Ovary (tissue), 10 donors: ENCODE results near the gene GTPBP1. TPM values are rescaled to one million over a fixed set of nuclear protein-coding genes. Genes with fewer than 3 reads are reported as not detected.
A peak's percentile ranks its signal among the peaks of the same experiment; 100 is the strongest.

Source experiments
- DNase-seq, 5 donors: peaks; one replicate each; pipeline ENCODE4 v3.0.0-alpha.2; 2019 to 2020
- H3K27ac ChIP-seq, 2 donors: fragments of 200-600 bp; one replicate each; pipeline versions ENCODE4 v1.5.1 to v1.8.0; 2019 to 2022
- H3K27me3 ChIP-seq: fragments of 200-600 bp; one replicate; pipeline ENCODE4 v1.8.0; 2022
- H3K36me3 ChIP-seq: fragments of 200-600 bp; sonication (generic); one replicate; pipeline ENCODE4 v1.5.1; 2019
- H3K4me1 ChIP-seq: one replicate; pipeline ENCODE4 v1.8.1; 2013; ENCODE audit warnings: mild to moderate bottlenecking, moderate library complexity; ENCODE audit not compliant: insufficient read depth
- H3K4me3 ChIP-seq: fragments of 200-600 bp; sonication (generic); one replicate; pipeline ENCODE4 v1.5.1; 2017
- H3K9me3 ChIP-seq, 2 donors: fragments of 200-600 bp in 1 of 2; sonication (generic) in 1 of 2; one replicate each; pipeline versions ENCODE4 v1.5.1 to v1.8.1; 2013 to 2019; ENCODE audit warnings: mild to moderate bottlenecking in 1 of 2, moderate library complexity in 1 of 2
- CTCF ChIP-seq, 3 donors: fragments of 450-650 bp in 2 of 3; fragments of 200-600 bp in 1 of 3; IDR thresholded peaks; one replicate each; pipeline versions ENCODE4 v1.5.1 to v1.8.0; 2016 to 2022; ENCODE audit warnings: antibody characterized with exemption in 3 of 3, mild to moderate bottlenecking in 1 of 3
- EP300 ChIP-seq: sonication (generic); formaldehyde crosslinking; IDR thresholded peaks from one replicate; pipeline ENCODE4 v1.6.1; 2017; ENCODE audit warnings: antibody characterized with exemption
- POLR2A ChIP-seq: fragments of 450-650 bp; IDR thresholded peaks from one replicate; pipeline ENCODE4 v1.6.1; 2017; ENCODE audit warnings: antibody characterized with exemption, mild to moderate bottlenecking, moderate library complexity
- WGBS, 3 donors: extraction: QIAGEN DNeasy Blood & Tissue Kit in 1 of 3; methylation state at CpG; one replicate each; pipeline versions ENCODE4 v1.1.5 to v1.1.7; 2013 to 2017; 5-methylcytosine and 5-hydroxymethylcytosine counted together
- intact Hi-C, 4 donors: fragments of 100-400 bp; cut with DNase I; formaldehyde crosslinking; loops; one replicate each; pipeline versions ENCODE4 v1.11.0 to v1.15.1; 2022 to 2023
- long read RNA-seq, 3 donors: library from polyadenylated mRNA in 2 of 3; unstranded in 2 of 3; transcript quantifications; one replicate each; pipeline ENCODE4 v2.0.0 and lab custom pipeline, GENCODE V29; 2021 to 2026
- polyA plus RNA-seq, 2 donors: library from polyadenylated mRNA; stranded (reverse); fragments of 200-250 nt in 1 of 2; fragments of 350-450 nt in 1 of 2; fragmentation: Illumina TruSeq in 1 of 2; extraction: RNeasy Lipid Tissue Mini Kit (QIAGEN cat#74804) in 1 of 2; gene quantifications; one replicate each; pipeline ENCODE4 v1.2.3, GENCODE V29; 2013 to 2014
- total RNA-seq, 7 donors: library from RNA; depleted of rRNA in 2 of 7; stranded (reverse); fragments of >200 nt in 2 of 7; fragmentation: NEBNext Ultra II Directional in 3 of 7; extraction: Animal tissue kit (Norgen Biotek cat#: 25700) in 3 of 7; gene quantifications; one replicate each; pipeline versions ENCODE4 v1.1.0 to v1.2.4, GENCODE V29; 2016 to 2023
- donor health status: DM: no; HTN: no; CAD: no; lungs with moderate emphysema.
- donor health status: DM: no; HTN: no; CAD: no.
- donor health status: Bipolar disorder and iron deficiency.
- donor health status: DM: yes; HTN: yes; CAD: no.
- donor health status: DM: no; HTN: no; CAD: no.
- donor health status: DM: yes; HTN: yes; CAD: no.

GTPBP1 gene
- total RNA-seq (10 to 100 TPM; 40.5 to 71.3 (median 62.3) TPM), polyA plus RNA-seq (10 to 100 TPM; 16.9 to 29.8 TPM)
- long read RNA-seq, donor 1, full-length matches to known transcripts, result 7 of 86 reads
- long read RNA-seq, donor 1, partial matches to known transcripts, result 52 of 86 reads
- long read RNA-seq, donor 1, other reads (novel, unspliced or antisense), result 27 of 86 reads
- long read RNA-seq, donor 2, full-length matches to known transcripts, result 6 of 27 reads
- long read RNA-seq, donor 2, partial matches to known transcripts, result 21 of 27 reads
- long read RNA-seq, donor 2, other reads (novel, unspliced or antisense), result 0 of 27 reads
- long read RNA-seq, donor 3, full-length matches to known transcripts, result 16 of 61 reads
- long read RNA-seq, donor 3, partial matches to known transcripts, result 28 of 61 reads
- long read RNA-seq, donor 3, other reads (novel, unspliced or antisense), result 17 of 61 reads

GRCh38 chr22:38705235-38706100 is at the start of gene GTPBP1:
Gene GTPBP1 (plus strand): TSS chr22:38705944. CDS start chr22:38705956, 12 bp downstream.
- Histone ChIP-seq H3K9me3 (no peaks in the 10 kb centered on the region), H3K27ac (peak within 1 kb of the TSS; percentile 77 to 96), H3K4me3 (peak within 1 kb of the TSS; percentile 89), H3K27me3 (no peaks in the 10 kb centered on the region), H3K4me1 (peaks cover 7% of the 10 kb centered on the region), H3K36me3 (no peaks in the 10 kb centered on the region)
- intact Hi-C loops, result no loop called here
- TF ChIP-seq EP300 (peak; percentile 95), POLR2A (peak; percentile 81), CTCF (IDR thresholded peaks at IDR 0.05) (peak in 1 of 3 donors; percentile 17)
- WGBS, 3 donors, result 0 to 1% (median 1%) methylated on average over 52 to 55 of the region's 55 CpGs
- peak; percentile 96 to 99 (median 97) for DNase-seq

DNA sequence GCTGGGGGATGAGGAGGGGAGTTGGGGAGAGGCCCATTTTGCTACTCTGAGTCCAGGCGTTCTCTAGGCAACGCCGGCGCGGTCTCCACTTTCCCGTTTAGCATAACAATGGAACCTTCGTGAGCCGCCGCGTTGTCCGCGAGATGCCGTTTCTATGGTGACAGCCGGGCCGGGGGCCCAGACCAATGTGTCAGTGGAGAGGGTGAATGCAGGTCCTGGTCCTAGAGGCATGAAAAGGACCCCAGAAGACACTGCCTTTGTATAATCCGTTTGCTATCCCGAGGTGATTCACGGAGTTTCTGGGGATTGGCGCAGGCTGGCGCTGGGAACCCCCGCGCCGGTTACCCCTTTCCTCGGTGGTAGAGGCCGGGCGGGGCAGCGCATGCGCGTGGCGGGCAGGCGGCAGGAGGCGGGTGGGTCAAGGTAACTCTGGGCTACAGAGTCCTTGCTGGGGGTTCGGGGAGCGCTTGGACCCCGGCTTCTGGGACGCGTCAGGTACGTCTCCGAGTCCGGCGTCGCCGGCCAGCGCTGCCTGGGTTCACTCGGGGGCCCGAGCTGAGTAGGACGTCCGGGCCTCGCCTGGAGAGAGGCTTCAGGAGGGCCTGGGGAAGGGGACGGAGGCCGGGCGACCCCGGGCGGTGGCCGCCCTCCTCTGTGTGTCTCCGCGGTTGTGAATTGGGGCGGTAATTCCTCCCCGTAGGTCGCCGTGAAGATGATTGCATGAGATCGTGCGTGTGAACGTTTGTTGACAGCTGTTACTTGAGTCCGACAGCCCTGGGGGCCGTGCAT is 49.3 kb upstream of the GTPBP1 start, which contains the start of the genes CBY1 and FAM227A:
Gene CBY1, plus strand, starts transcription at position 383 of the 789 bp plus-strand sequence. CDS start 11,417 bp downstream, outside the sequence.
Gene FAM227A, minus strand, starts transcription at position 137 of the 789 bp plus-strand sequence. CDS start 6,224 bp downstream, outside the sequence.
- peak within 1 kb of the TSS; percentile 91 for H3K4me3 ChIP-seq
- 0 to 1% (median 1%) methylated on average over 66 of the region's 66 CpGs for WGBS, 3 donors
- peak within 1 kb of the TSS; percentile 61 to 88 for H3K27ac ChIP-seq
- peaks cover 5% of the 10 kb centered on the region for H3K4me1 ChIP-seq
- H3K27me3 ChIP-seq, result no peaks in the 10 kb centered on the region
- intact Hi-C loops, result no loop called here
- no peaks in the 10 kb centered on the region for H3K9me3 ChIP-seq
- H3K36me3 ChIP-seq, result no peaks in the 10 kb centered on the region
- TF ChIP-seq EP300, result no peak
- peak; percentile 49 for TF ChIP-seq POLR2A
- TF ChIP-seq CTCF (IDR thresholded peaks at IDR 0.05), result peak in 1 of 3 donors; percentile 19
- DNase-seq, result peak; percentile 85 to 91 (median 89)

GRCh38 chr22:38657045-38657909 is 48.5 kb upstream of the GTPBP1 start:
- WGBS, 3 donors, result 4 to 6% (median 5%) methylated on average over 16 of the region's 16 CpGs

More at GRCh38 chr22:38657045-38657909, 48.5 kb upstream of the GTPBP1 start:
- TF ChIP-seq CTCF (IDR thresholded peaks at IDR 0.05) (no peak), POLR2A (no peak), EP300 (no peak)
- Histone ChIP-seq H3K36me3 (no peaks in the 10 kb centered on the region), H3K4me3 (peak overlapping the region; percentile 91), H3K4me1 (peaks cover 5% of the 10 kb centered on the region), H3K27me3 (no peaks in the 10 kb centered on the region), H3K9me3 (no peaks in the 10 kb centered on the region), H3K27ac (peak overlapping the region in 1 of 2 donors; percentile 88)
- intact Hi-C loops, result no loop called here
- DNase-seq, result peak in 1 of 5 donors; percentile 38
